HG02938 (cell line): ENCODE results near the gene ST6GALNAC6.
"Not testable (repeated sequence)": the region's sequence is repeated elsewhere in the genome, so short reads cannot be mapped to it uniquely, and the experiment has no call there.

Experiments used
- ATAC-seq: cut with Tn5 transposase; IDR thresholded peaks from one replicate; pipeline ENCODE4 v1.9.1; 2021; ENCODE audit warnings: mild to moderate bottlenecking, moderate library complexity; ENCODE audit not compliant: unreplicated experiment

ST6GALNAC6 gene

DNA sequence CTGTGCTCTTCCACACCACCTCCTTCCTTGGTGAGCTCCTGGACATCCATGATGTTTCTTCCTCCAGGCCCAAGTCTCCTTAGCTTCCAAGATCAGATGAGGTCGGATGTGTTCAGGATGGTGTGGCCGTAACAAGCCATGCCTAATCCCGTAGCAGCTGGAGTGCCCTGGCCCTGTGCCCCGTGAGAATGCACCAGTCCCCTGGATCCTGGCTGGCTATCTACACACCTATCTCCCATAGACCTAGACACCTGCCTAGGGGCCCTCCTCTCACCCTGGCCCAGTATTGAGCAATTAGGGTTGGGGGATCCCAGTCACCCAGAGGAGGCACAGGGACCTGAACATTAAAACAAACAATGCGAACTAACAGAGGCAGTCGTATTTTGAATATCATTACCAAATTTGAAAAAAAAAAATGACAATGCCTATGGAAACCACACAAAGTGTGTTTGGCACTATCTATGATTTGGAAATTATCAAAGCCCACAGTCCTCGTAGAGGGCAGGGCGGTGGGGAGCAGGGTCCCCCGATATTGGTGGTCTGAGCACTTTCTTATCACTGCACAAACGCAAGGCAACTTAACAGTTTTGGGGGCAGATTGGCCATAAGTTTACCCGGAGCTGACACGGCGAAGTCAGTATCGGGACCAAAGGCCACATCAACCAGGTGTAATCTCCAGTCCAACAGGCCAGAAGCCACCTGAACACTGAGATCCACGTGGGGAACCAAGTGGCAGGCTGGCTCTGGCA is 58.1 kb downstream of the ST6GALNAC6 start:
- no peak for ATAC-seq

- no peak for ATAC-seq
Observed at GRCh38 chr9:127838375-127839078, 60.9 kb downstream of the ST6GALNAC6 start.

- ATAC-seq, result no peak
Observed at GRCh38 chr9:127837346-127837745, 62.1 kb downstream of the ST6GALNAC6 start.

DNA sequence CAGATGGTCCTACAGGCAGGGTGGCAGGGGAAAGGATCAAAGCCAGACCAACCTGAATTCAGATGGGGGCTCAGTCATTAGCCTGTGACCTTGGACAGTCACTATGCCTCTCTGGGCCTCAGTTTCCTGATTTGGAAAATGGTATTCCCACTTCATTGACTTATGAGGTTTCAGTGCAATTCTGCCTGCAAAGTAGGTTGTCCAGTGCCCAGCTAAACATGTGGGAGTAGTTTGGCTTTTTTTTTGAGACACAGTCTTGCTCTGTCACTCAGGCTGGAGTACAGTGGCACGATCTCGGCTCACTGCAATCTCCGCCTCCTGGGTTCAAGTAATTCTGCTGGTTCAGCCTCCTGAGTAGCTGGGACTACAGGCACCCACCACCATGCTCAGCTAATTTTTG is 62.8 kb downstream of the ST6GALNAC6 start:
- not testable (repeated sequence) for ATAC-seq

GRCh38 chr9:127835991-127836516 is 63.3 kb downstream of the ST6GALNAC6 start:
- ATAC-seq, result no peak
